Gastroesophageal sphincter (tissue), 3 donors: ENCODE results near the gene ETDB.

Source experiments
- CTCF ChIP-seq, 4 experiments: fragments of 200-600 bp in 2 of 4; fragments of 450-650 bp in 2 of 4; sonication (generic) in 1 of 4; IDR thresholded peaks; one replicate each; pipeline ENCODE4 v1.5.1; 2017 to 2019; ENCODE audit warnings: antibody characterized with exemption in 4 of 4, mild to moderate bottlenecking in 2 of 4, moderate library complexity in 2 of 4
- EP300 ChIP-seq: sonication (generic); formaldehyde crosslinking; IDR thresholded peaks from one replicate; pipeline ENCODE4 v1.6.1; 2017; ENCODE audit warnings: antibody characterized with exemption, mild to moderate bottlenecking
- POLR2A ChIP-seq, 2 donors: fragments of 450-650 bp; IDR thresholded peaks; one replicate each; pipeline ENCODE4 v1.6.1; 2017; ENCODE audit warnings: antibody characterized with exemption in 2 of 2, mild to moderate bottlenecking in 2 of 2, moderate library complexity in 1 of 2

DNA sequence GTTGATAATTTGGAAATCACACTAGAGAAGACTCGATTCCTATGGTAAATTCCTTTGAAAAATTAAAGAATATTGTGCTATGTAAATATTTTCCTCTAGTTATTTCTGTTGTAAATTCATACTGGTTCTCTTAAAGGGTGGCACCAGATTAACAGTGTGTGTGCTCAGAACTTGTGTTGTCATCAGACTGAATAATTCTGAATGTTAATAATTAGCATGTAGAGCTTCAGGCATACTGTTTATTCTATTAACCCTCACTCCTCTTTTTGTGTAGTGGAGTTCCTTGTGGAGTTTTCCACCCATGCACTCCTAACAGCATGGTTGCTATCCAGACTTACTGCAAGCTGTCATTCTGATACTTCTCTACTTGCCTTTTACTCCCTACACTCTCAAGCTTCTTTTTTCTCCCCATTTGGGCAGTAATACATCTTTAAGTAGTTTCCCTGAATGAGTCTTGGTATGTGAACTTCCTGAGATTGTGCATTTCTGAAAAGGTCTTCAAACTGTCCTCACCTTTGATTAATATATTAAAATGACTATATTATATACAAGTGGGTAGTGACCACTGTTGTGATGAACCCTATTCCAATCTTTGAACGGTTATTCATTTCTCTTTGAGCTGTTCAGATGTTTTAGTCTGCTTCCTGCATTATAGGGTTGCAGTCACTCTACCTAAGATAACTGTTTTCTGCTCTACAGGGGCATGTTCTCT lies 38.5 kb downstream of the ETDB start:
- TF ChIP-seq CTCF (IDR thresholded peaks at IDR 0.05) (no peak), POLR2A (IDR thresholded peaks at IDR 0.05) (no peak), EP300 (no peak)
